Calu3 (cell line): ENCODE measurements around the gene MRPL11. TPM values are rescaled to one million over a fixed set of nuclear protein-coding genes. Genes with fewer than 3 reads are reported as not detected.

Source experiments
- BruUV-seq: library from RNA; stranded (reverse); fragments of 400-500 nt; replicated peaks from 2 replicates; lab custom pipeline; 2021; lab: Mats Ljungman, UMichigan
- CTCF ChIA-PET: fragments of 300-600 bp; sonication (Branson Sonifier 250); formaldehyde crosslinking; loops from one replicate; lab custom pipeline; 2022; ENCODE audit warnings: antibody characterized with exemption; lab: Charles Lee
- DNase-seq: peaks from one replicate; pipeline ENCODE4 v3.0.0; 2022
- H3K27ac Mint-ChIP-seq: one replicate; pipeline ENCODE4 v1.8.0; 2022; ENCODE audit warnings: mixed read lengths; ENCODE audit not compliant: unreplicated experiment
- H3K27me3 Mint-ChIP-seq: one replicate; pipeline ENCODE4 v1.8.0; 2022; ENCODE audit warnings: mixed read lengths; ENCODE audit not compliant: unreplicated experiment
- H3K36me3 Mint-ChIP-seq: one replicate; pipeline ENCODE4 v1.8.0; 2022; ENCODE audit warnings: mild to moderate bottlenecking, moderate library complexity, mixed read lengths; ENCODE audit not compliant: insufficient read depth, unreplicated experiment
- H3K4me1 Mint-ChIP-seq: one replicate; pipeline ENCODE4 v1.8.0; 2022; ENCODE audit warnings: mild to moderate bottlenecking, low read depth, mixed read lengths; ENCODE audit not compliant: unreplicated experiment
- H3K4me3 Mint-ChIP-seq: one replicate; pipeline ENCODE4 v1.8.0; 2022; ENCODE audit warnings: mild to moderate bottlenecking, low read depth, moderate library complexity, mixed read lengths; ENCODE audit not compliant: unreplicated experiment
- H3K9me3 Mint-ChIP-seq: one replicate; pipeline ENCODE4 v1.8.0; 2022; ENCODE audit warnings: low read depth, mixed read lengths; ENCODE audit not compliant: unreplicated experiment
- CTCF ChIP-seq: fragments of 200-600 bp; IDR thresholded peaks from one replicate; pipeline ENCODE4 v1.8.0; 2022; ENCODE audit warnings: antibody characterized with exemption; ENCODE audit not compliant: unreplicated experiment
- intact Hi-C: fragments of 100-400 bp; cut with micrococcal nuclease; formaldehyde crosslinking; loops from one replicate; pipeline ENCODE4 v1.10.0; 2022; ENCODE audit not compliant: unreplicated experiment
- total RNA-seq: library from RNA; stranded (reverse); gene quantifications from 2 replicates; pipeline ENCODE4 v1.2.3, GENCODE V29; 2022

The MRPL11 gene
- total RNA-seq, 1 experiment from 2014 or later = 79.6 TPM

DNA sequence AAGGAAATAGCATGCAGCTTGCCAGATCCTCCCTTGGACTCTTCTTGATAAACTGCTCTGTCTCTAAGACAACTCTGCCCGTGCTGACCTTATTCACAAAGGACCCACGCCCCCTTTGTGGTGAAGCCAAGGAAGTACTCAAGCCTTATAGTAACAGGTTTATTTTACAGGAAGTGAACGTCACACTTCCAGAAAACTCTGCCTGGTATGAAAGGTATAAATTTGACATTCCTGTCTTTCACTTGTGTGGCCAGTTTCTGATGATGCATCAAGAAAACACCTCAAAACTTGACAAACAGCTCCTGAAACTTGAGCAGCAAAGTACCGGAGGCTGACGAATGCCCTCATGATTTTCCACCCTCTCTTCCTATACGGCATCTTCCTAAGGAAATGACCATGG, 15.6 kb upstream of the MRPL11 start:
- Mint-ChIP-seq H3K27ac (no peak overlapping the region), H3K36me3 (no peaks in the 10 kb centered on the region), H3K4me1 (peaks cover 18% of the 10 kb centered on the region), H3K4me3 (no peak overlapping the region), H3K27me3 (peaks cover 48% of the 10 kb centered on the region), H3K9me3 (no peaks in the 10 kb centered on the region)
- TF ChIP-seq CTCF = no peak
- DNase-seq = peak; percentile 12
- no TSS peak for BruUV-seq
- CTCF ChIA-PET = interaction anchor here (0.5 to 0.6 kb wide), 2 partner anchors 191 to 1024 kb away, joined by 3 to 4 read pairs; no protein-coding TSS in a partner anchor
- intact Hi-C loops = no loop called here

DNA sequence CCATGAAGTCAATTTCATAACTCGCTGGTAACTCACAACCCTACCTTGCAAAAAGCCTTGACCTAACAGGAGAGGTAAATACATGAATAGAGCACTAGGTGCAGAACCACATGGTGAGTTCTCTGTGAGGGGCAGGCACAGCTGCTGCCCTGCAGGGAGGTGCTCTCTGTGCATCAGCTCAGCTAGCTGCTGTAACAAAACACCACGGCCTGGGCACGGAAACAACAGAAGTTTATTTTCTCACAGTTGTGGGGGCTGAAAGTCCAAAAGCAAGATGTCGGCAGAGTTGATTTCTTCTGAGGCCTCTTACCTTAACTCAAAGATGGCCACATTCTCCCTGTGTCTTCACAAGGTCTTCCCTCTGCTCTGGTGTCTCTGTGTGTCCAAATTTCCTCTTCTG, 13.0 kb upstream of the MRPL11 start:
- H3K36me3 Mint-ChIP-seq = no peaks in the 10 kb centered on the region
- H3K27me3 Mint-ChIP-seq = peaks cover 59% of the 10 kb centered on the region
- peaks cover 18% of the 10 kb centered on the region for H3K4me1 Mint-ChIP-seq
- TF ChIP-seq CTCF = no peak
- BruUV-seq = no TSS peak
- no peaks in the 10 kb centered on the region for H3K9me3 Mint-ChIP-seq
- CTCF ChIA-PET = no interaction called here
- H3K4me3 Mint-ChIP-seq = no peak overlapping the region
- DNase-seq = no peak
- intact Hi-C loops = no loop called here
- H3K27ac Mint-ChIP-seq = no peak overlapping the region

GRCh38 chr11:66450560-66450959, 11.9 kb upstream of the MRPL11 start:
- Mint-ChIP-seq H3K27ac (no peak overlapping the region), H3K4me1 (peaks cover 18% of the 10 kb centered on the region), H3K27me3 (peaks cover 70% of the 10 kb centered on the region), H3K4me3 (no peak overlapping the region), H3K9me3 (no peaks in the 10 kb centered on the region), H3K36me3 (no peaks in the 10 kb centered on the region)
- no peak for DNase-seq
- CTCF ChIA-PET = no interaction called here
- no peak for TF ChIP-seq CTCF
- no TSS peak for BruUV-seq
- intact Hi-C loops = no loop called here

GRCh38 chr11:66448523-66448922, 9.9 kb upstream of the MRPL11 start:
- no peak for DNase-seq
- Mint-ChIP-seq H3K27me3 (peaks cover 85% of the 10 kb centered on the region), H3K36me3 (no peaks in the 10 kb centered on the region), H3K9me3 (no peaks in the 10 kb centered on the region), H3K27ac (no peak overlapping the region), H3K4me1 (no peaks in the 10 kb centered on the region), H3K4me3 (no peak overlapping the region)
- TF ChIP-seq CTCF = no peak
- BruUV-seq = no TSS peak
- intact Hi-C loops = no loop called here
- CTCF ChIA-PET = interaction anchor here (1.2 kb wide), 1 partner anchor 10 kb away, joined by 3 read pairs; the partner anchor contains the start of gene MRPL11
